Tibial nerve (tissue), 4 donors: ENCODE measurements around the gene SPHK1. TPM values are rescaled to one million over a fixed set of nuclear protein-coding genes. Genes with fewer than 3 reads are reported as not detected.

Source experiments
- DNase-seq, 2 donors: peaks; one replicate each; pipeline ENCODE4 v3.0.0-alpha.2; 2019; ENCODE audit warnings: low spot score in 2 of 2
- H3K27ac ChIP-seq, 4 donors: fragments of 200-600 bp; sonication (generic) in 3 of 4; one replicate each; pipeline ENCODE4 v1.5.1; 2017 to 2019; ENCODE audit warnings: mild to moderate bottlenecking in 1 of 4
- H3K27me3 ChIP-seq, 2 donors: fragments of 200-600 bp; sonication (generic) in 1 of 2; one replicate each; pipeline versions ENCODE4 v1.5.1 to v1.6.0; 2017 to 2019
- H3K36me3 ChIP-seq, 3 donors: fragments of 200-600 bp; sonication (generic); one replicate each; pipeline ENCODE4 v1.5.1; 2018 to 2019
- H3K4me1 ChIP-seq, 4 donors: fragments of 200-600 bp; sonication (generic) in 3 of 4; one replicate each; pipeline ENCODE4 v1.5.1; 2017 to 2019
- H3K4me3 ChIP-seq, 4 donors: fragments of 200-600 bp; sonication (generic) in 3 of 4; one replicate each; pipeline ENCODE4 v1.5.1; 2017 to 2019; ENCODE audit warnings: mild to moderate bottlenecking in 1 of 4, moderate library complexity in 1 of 4
- H3K9me3 ChIP-seq, 4 donors: fragments of 200-600 bp; sonication (generic) in 3 of 4; one replicate each; pipeline ENCODE4 v1.5.1; 2017 to 2019
- EP300 ChIP-seq, 2 donors: sonication (generic); formaldehyde crosslinking; IDR thresholded peaks; one replicate each; pipeline ENCODE4 v1.6.1; 2017; ENCODE audit warnings: antibody characterized with exemption in 2 of 2, mild to moderate bottlenecking in 1 of 2
- POLR2A ChIP-seq, 2 donors: fragments of 450-650 bp; IDR thresholded peaks; one replicate each; pipeline ENCODE4 v1.6.1; 2017; ENCODE audit warnings: antibody characterized with exemption in 2 of 2, mild to moderate bottlenecking in 2 of 2, moderate library complexity in 2 of 2
- WGBS, 2 donors: methylation state at CpG; one replicate each; pipeline ENCODE4 v1.1.5; 2018; 5-methylcytosine and 5-hydroxymethylcytosine counted together
- total RNA-seq, 4 donors: library from RNA; depleted of rRNA; stranded (reverse); fragments of >200 nt; gene quantifications; one replicate each; pipeline ENCODE4 v1.1.0, GENCODE V29; 2016
- TF ChIP-seq, protein P1 (sequence below), 5 experiments: fragments of 200-600 bp in 3 of 5; fragments of 450-650 bp in 2 of 5; sonication (generic) in 3 of 5; IDR thresholded peaks; one replicate each; pipeline ENCODE4 v1.5.1; 2016 to 2019; ENCODE audit warnings: antibody characterized with exemption in 5 of 5, mild to moderate bottlenecking in 3 of 5, moderate library complexity in 2 of 5

SPHK1 gene
- total RNA-seq, 4 donors from 2014 or later = 16.7 to 50.1 (median 27.8) TPM

DNA sequence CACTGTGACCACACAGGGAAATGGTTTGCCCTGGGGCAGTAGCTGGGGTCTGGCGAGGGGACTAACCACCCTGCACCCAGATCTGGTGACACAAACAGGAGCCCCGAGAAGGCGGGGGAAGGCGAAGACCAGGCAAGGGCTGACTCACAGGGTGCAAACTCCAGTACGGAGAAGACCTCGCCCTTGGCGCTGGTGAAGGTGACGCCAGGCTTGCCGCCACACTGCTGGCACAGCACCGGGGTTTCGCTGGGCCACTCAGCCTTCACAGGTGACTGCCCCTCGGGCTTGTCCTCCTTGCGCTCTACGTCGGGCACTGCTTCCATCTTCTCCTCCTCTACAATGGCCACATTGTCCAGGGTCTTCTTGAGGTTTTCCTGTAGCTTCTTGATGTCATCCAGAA, 11.6 kb downstream of the SPHK1 start:
- H3K4me1 ChIP-seq = peaks cover 0 to 5% (median 0%) of the 10 kb centered on the region in 4 donors
- peaks cover 3 to 98% (median 35%) of the 10 kb centered on the region in 3 donors for H3K36me3 ChIP-seq
- no peak for TF ChIP-seq POLR2A (IDR thresholded peaks at IDR 0.05)
- TF ChIP-seq EP300 (IDR thresholded peaks at IDR 0.05) = no peak
- TF ChIP-seq, protein P1, sequence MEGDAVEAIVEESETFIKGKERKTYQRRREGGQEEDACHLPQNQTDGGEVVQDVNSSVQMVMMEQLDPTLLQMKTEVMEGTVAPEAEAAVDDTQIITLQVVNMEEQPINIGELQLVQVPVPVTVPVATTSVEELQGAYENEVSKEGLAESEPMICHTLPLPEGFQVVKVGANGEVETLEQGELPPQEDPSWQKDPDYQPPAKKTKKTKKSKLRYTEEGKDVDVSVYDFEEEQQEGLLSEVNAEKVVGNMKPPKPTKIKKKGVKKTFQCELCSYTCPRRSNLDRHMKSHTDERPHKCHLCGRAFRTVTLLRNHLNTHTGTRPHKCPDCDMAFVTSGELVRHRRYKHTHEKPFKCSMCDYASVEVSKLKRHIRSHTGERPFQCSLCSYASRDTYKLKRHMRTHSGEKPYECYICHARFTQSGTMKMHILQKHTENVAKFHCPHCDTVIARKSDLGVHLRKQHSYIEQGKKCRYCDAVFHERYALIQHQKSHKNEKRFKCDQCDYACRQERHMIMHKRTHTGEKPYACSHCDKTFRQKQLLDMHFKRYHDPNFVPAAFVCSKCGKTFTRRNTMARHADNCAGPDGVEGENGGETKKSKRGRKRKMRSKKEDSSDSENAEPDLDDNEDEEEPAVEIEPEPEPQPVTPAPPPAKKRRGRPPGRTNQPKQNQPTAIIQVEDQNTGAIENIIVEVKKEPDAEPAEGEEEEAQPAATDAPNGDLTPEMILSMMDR (IDR thresholded peaks at IDR 0.05) = no peak
- no peaks in the 10 kb centered on the region for H3K27me3 ChIP-seq
- 94 to 97% methylated on average over 15 of the region's 15 CpGs for WGBS, 2 donors
- no peak overlapping the region for H3K27ac ChIP-seq
- H3K9me3 ChIP-seq = no peaks in the 10 kb centered on the region
- DNase-seq = no peak
- H3K4me3 ChIP-seq = no peak overlapping the region

DNA sequence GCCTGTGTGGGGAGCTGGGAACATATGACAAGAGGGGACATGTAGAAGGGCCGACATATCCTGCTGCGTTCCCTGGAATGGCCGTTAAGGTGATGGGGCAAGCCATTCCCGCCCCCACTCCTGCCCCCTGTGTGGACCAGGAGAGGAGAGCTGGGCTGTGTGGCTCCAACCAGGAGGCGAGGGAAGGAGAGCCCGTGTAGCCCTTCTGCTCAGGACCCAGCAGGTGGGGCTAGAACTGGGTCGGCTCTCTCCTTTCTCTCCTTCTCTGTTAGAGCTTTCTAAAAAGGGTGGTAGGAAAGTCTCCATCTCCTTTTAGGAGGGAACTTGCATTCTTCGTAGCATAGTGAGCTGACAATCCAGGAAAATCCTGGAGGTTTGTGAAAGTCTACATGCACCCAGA, 12.8 kb downstream of the SPHK1 start:
- WGBS, 2 donors = 80 to 92% methylated on average over 8 of the region's 8 CpGs
- H3K4me1 ChIP-seq = peaks cover 0 to 5% (median 0%) of the 10 kb centered on the region in 4 donors
- TF ChIP-seq POLR2A (IDR thresholded peaks at IDR 0.05) (no peak), EP300 (IDR thresholded peaks at IDR 0.05) (no peak)
- TF ChIP-seq, protein P1 (IDR thresholded peaks at IDR 0.05) = no peak
- no peaks in the 10 kb centered on the region for H3K27me3 ChIP-seq
- no peak overlapping the region for H3K27ac ChIP-seq
- no peak for DNase-seq
- no peaks in the 10 kb centered on the region for H3K9me3 ChIP-seq
- H3K4me3 ChIP-seq = no peak overlapping the region
- peaks cover 3 to 98% (median 30%) of the 10 kb centered on the region in 3 donors for H3K36me3 ChIP-seq

DNA sequence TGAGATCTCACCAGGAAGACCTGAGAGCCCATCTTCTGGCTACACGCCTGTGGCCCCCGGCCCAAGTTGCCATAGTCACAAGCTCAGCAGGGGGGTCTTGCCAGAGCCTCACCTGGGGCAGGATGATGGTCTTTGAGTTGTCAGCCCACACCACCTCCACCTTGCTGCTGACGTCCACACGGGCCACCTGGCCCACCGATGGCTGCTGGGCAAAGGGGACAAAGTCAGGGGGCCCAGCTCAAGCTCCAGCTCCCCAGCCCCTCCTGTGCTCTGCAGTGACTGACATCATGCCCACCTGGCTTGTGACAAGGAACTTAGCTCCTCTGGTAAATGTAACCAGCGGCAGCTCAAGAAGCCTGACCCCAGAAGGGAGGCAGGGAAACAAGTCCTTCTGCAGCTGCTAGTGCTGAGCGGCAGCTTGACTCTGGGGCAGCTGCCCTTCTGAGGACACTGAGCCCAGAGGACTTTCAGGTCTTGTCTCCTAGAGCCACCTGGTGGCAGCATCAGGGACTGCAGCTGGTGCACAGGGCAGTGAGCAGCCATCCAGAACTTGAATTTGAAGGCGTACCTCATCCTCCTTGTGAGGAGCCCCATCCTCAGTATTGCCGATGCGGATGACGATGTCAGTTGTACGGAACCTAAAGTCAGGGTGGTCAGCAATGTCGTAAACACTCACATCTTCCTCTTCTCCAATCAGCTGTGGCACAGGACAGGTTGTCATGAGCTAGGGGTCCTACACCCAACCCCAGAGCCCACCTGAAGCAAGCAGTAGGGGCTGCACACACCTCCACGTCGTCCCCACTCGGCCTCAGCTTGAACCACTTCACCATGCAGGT, 13.5 kb downstream of the SPHK1 start:
- TF ChIP-seq EP300 (IDR thresholded peaks at IDR 0.05) = no peak
- TF ChIP-seq, protein P1 (IDR thresholded peaks at IDR 0.05) = peak; percentile 93 to 98 (median 96)
- H3K4me1 ChIP-seq = peaks cover 0 to 5% (median 0%) of the 10 kb centered on the region in 4 donors
- H3K27me3 ChIP-seq = no peaks in the 10 kb centered on the region
- peak; percentile 95 to 99 for DNase-seq
- H3K4me3 ChIP-seq = no peak overlapping the region
- 54 to 58% methylated on average over 12 to 13 of the region's 16 CpGs for WGBS, 2 donors
- no peaks in the 10 kb centered on the region for H3K9me3 ChIP-seq
- H3K27ac ChIP-seq = no peak overlapping the region
- peaks cover 3 to 98% (median 36%) of the 10 kb centered on the region in 3 donors for H3K36me3 ChIP-seq

DNA sequence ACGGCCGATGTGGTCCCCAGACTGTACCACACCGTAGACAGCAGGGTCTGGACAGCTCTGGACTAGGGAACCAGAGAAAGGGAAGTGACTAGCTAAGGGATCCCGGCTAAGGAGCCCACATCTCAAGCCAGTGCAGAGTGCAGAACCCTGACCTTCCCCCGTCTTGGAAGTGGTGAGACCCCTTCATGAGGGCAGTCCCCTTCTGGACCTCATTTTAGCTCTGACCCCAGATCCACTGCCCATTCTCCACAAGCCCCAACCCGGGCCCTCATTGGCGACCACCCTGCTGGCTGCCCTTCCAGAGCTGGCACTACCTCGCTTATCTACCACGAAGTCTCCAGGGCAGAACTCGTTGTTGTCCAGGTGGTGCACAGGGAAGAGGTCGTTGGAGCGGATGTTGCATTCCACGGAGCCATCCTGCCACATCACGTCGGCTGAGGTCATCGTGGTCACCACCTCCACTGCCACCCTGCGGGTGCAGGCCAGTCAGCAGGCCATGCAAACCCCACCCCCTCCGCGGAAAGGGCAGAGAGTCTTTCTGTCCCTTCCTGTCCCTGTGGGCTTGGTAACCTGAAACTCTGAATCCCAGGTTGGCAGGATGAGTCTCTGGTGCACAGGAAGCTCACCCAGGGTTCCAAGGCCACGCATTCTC, 14.2 kb downstream of the SPHK1 start:
- DNase-seq = no peak
- peaks cover 0 to 5% (median 0%) of the 10 kb centered on the region in 4 donors for H3K4me1 ChIP-seq
- H3K36me3 ChIP-seq = peaks cover 3 to 95% (median 37%) of the 10 kb centered on the region in 3 donors
- no peaks in the 10 kb centered on the region for H3K27me3 ChIP-seq
- 80% methylated on average over 19 of the region's 20 CpGs for WGBS, 2 donors
- H3K4me3 ChIP-seq = no peak overlapping the region
- TF ChIP-seq POLR2A (IDR thresholded peaks at IDR 0.05) = no peak
- TF ChIP-seq, protein P1 (IDR thresholded peaks at IDR 0.05) = no peak
- TF ChIP-seq EP300 (IDR thresholded peaks at IDR 0.05) = no peak
- no peak overlapping the region for H3K27ac ChIP-seq
- no peaks in the 10 kb centered on the region for H3K9me3 ChIP-seq
